Measurements from ENCODE around the gene YDJC.
"Not testable (repeated sequence)": the region's sequence is repeated elsewhere in the genome, so short reads cannot be mapped to it uniquely, and the experiment has no call there.

Gene YDJC

GRCh38 chr22:21629255-21630149 lies at the start of gene YDJC:
TSS of gene YDJC (minus strand) at chr22:21630022. CDS start at chr22:21630014, 8 bp downstream.
- peak; percentile 96 to 97 for DNase-seq

GRCh38 chr22:21679383-21679782 lies 49.6 kb upstream of the YDJC start:
- no peak for DNase-seq

GRCh38 chr22:21678842-21679241 lies 49.0 kb upstream of the YDJC start:
- not testable (repeated sequence) for DNase-seq

GRCh38 chr22:21677606-21678443 lies 48.0 kb upstream of the YDJC start:
- no peak for DNase-seq

- no peak for DNase-seq
Observed at GRCh38 chr22:21674638-21675245, 44.9 kb upstream of the YDJC start.

- no peak for DNase-seq
Observed at GRCh38 chr22:21673534-21674321, 43.9 kb upstream of the YDJC start.

GRCh38 chr22:21672107-21672629 lies 42.3 kb upstream of the YDJC start:
- no peak for DNase-seq

GRCh38 chr22:21669026-21669425 lies 39.2 kb upstream of the YDJC start:
- no peak for DNase-seq

- DNase-seq, result no peak
Observed at GRCh38 chr22:21666786-21667185, 37.0 kb upstream of the YDJC start.

- DNase-seq, result no peak
Observed at GRCh38 chr22:21665047-21665851, 35.4 kb upstream of the YDJC start.

- no peak for DNase-seq
Observed at GRCh38 chr22:21663738-21664137, 33.9 kb upstream of the YDJC start.

GRCh38 chr22:21661991-21662390 lies 32.2 kb upstream of the YDJC start:
- DNase-seq, result no peak

- DNase-seq, result no peak
Observed at GRCh38 chr22:21660904-21661303, 31.1 kb upstream of the YDJC start.

GRCh38 chr22:21659864-21660525 lies 30.2 kb upstream of the YDJC start:
- DNase-seq, result no peak

- peak; percentile 82 to 84 for DNase-seq
Observed at GRCh38 chr22:21657360-21658032, 27.7 kb upstream of the YDJC start.

GRCh38 chr22:21657020-21657359 lies 27.2 kb upstream of the YDJC start:
- DNase-seq, result no peak

GRCh38 chr22:21652547-21653545 lies 23.0 kb upstream of the YDJC start:
- DNase-seq, result no peak

GRCh38 chr22:21652010-21652546 lies 22.3 kb upstream of the YDJC start:
- peak; percentile 88 to 92 for DNase-seq

All from activated CD4-positive, alpha-beta T cell treated with anti-CD3 and anti-CD28 coated beads, Interleukin-2, amount 50 U/mL, for 48 hours (primary cell).